ENCODE data around the gene NRCAM.

Gene NRCAM

GRCh38 chr7:108112683-108113082, 343.6 kb downstream of the NRCAM start:
- DNase-seq = no peak

DNA sequence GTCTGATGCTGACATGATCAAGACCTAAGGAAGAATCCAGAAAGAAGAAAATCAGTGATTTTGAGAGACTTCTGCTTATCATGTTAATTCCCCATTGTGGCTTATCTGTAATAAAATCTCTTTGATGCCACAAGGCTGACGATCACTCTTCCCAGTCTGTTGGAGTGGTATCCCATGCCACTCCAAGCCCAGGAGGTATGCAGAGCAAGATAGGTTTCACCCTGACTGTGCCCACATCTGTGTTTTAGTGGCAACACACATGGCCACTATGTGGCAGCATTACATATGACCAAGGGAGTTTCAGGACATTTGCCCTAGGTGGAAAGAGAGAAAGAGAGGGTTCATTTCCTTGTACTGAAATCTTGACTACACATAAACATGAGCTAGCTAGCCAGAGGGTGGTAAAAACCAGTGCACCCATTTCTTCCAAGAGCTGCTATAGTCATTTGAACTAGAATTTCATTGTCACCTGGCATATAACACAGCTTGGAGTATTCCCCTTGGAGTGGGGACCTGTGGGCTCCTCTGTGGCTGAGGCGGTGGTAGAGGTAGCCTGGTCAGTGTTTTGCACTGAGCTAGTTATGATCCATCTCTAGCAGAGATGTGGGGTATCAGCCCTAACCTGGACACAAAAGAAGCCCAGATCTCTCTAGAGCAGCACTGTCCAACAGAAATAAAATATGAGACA, 346.9 kb downstream of the NRCAM start:
- no peak for DNase-seq

- no peak for DNase-seq
Observed at GRCh38 chr7:108108131-108108530, 348.1 kb downstream of the NRCAM start.

DNA sequence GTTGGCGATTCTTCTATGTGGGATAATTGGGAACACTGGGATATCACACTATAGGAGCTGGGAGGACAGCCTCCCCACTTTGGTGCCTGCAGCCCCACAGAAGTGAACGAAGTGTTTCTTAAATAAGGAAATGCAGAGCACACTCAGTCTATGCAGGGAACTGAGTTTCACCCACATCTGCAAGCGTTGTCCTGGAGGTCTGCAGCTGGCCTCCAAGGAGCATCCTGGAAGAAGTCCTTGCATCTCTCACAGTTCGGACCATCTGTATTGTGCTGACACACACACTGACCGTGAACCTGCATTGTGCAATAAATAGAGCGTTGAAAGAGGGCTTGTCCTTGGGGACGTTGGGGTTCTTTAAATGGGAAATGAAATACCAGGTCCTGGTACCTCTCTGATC, 351.9 kb downstream of the NRCAM start:
- no peak for DNase-seq

DNA sequence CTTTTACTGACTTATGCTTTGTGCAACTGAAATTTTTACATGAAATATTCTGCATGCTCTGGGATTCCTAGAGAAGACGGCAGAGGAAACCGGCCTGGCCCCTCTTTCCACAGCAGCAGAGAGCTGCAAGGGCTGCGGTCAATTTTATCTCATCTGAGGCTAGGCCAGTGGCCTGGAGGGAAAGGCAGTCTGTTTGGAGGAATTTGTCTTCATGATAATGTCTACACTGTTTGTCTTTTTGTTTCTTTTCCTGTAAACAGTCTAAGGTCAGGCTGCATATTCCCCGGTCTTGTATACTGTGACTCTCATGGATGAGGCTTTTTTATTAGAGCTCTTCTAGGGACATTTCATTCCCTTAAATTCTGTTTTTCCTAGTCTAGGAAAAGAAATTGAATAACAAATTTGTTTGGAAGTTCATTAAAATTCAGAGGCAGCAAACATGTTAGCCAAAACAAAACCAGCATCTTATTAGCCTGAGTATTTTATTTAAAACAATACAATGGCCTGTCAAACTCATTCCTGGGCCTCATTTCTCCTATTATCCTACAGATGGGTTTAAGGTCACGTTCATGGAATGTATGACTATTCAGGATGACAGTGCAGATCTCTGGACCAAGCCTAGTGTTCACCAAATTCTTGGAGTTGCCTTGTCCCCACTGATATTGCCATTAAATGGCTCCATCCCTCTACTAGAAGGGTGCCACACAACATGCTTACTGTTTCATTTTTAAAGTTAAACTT, 352.5 kb downstream of the NRCAM start:
- no peak for DNase-seq

DNA sequence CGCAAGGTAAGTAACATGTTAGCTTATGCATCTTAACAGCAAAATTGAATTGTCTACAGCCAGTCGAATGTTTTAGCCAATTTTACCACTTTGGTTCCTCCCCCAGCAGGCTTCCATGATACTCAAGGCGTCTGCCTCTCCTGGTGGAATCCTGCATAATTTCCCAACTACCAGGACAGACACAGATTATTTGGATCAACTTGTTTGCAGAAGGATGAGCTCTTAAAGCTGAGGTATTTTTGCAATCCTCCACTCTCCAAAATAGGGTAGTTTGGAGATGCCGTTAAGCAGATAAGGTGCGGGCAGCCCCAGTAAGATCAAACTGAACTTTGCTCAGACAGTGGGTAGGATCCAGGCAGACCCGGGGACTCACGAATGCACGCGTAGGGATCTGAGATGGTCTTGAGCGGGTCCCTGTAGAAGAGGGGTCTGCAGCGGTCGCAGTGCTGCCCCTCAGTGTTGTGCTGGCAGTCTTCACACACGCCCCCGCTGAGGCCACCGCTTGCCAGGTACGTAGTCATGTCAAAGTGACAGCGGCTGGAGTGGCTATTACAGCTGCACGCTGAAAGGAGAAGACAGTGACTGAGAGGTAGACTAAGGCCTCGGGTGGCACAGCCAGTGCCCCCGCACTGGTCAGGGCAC, 353.4 kb downstream of the NRCAM start:
- DNase-seq = no peak

DNA sequence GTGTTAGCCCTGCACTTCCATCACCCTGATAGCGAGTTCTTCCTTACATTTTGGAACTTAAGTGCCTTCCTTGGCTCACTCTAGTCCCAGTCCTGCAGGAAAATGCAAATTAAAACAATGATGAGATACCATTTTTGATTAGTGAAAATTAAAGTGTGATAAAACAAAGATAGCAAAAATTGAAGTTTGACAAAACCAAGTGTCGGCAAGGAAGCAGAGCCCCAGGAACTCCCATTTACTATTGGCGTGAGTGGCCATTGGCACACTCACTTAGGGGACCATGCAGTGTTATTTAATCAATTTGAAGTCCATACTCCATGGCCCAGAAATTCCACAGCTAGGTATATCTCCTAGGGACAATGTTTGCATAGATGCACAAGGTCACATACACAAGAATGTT, 354.5 kb downstream of the NRCAM start:
- no peak for DNase-seq

DNA sequence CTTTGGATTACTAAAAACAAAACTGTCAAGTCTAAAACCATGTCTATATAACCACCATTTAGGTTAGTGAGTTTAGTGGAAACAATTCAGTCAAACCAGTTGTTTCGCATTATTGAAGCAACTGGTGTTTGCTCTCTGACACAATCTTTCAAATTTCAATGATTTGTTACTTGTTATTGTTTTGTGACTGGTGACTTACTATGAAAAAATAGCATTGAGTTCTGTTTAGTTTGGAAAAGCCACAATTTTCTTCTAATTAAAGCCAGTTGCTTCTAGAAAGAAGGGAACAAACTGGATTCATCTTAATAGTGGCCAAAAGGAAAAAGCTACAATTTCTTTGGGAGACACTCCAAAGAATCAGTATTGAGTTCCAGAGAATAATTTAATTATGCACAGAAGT, 356.5 kb downstream of the NRCAM start:
- no peak for DNase-seq

DNA sequence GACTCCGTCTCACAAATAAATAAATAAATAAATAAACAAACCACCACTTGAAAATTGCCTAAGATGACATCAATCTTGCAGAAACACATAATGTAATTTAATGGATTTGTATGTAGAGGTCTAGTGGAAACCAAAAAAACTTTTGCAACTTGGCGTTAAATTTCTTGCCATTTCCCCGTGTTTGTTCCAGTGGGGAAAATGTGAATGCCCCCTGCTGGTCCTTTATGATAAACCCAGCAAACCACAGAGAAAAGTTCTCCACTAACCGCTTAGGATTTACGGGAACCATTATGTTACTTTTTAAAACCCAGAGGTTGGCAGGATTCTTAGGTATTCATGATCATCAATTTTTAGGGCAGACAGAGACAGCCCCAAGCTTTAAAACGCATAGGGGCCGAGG, 358.5 kb downstream of the NRCAM start:
- no peak for DNase-seq

Data from activated T-cell treated with anti-CD3 and anti-CD28 coated beads for 4 hours (primary cell).